DMS 273 (cell line): ENCODE measurements around the gene PCDH9.

ENCODE experiments used
- DNase-seq: peaks from one replicate; lab custom pipeline; 2025; ENCODE audit not compliant: unreplicated experiment; lab: John Stamatoyannopoulos, UW

The PCDH9 gene

GRCh38 chr13:66547685-66548084 lies 682.5 kb downstream of the PCDH9 start:
- DNase-seq = no peak

- no peak for DNase-seq
These were observed 683.4 kb downstream of the PCDH9 start for GRCh38 chr13:66546534-66547379.

- peak; percentile 1 for DNase-seq
These were observed 686.4 kb downstream of the PCDH9 start for GRCh38 chr13:66543780-66544179.

- DNase-seq = no peak
These were observed 692.7 kb downstream of the PCDH9 start for GRCh38 chr13:66537417-66537816.

- DNase-seq = no peak
These were observed 693.4 kb downstream of the PCDH9 start for GRCh38 chr13:66536746-66537145.

GRCh38 chr13:66534561-66534960 lies 695.6 kb downstream of the PCDH9 start:
- DNase-seq = no peak

GRCh38 chr13:66532845-66533244 lies 697.3 kb downstream of the PCDH9 start:
- no peak for DNase-seq

- no peak for DNase-seq
These were observed 698.0 kb downstream of the PCDH9 start for GRCh38 chr13:66532146-66532545.

GRCh38 chr13:66530686-66531085 lies 699.5 kb downstream of the PCDH9 start:
- no peak for DNase-seq

GRCh38 chr13:66530158-66530557 lies 700.0 kb downstream of the PCDH9 start:
- no peak for DNase-seq

- DNase-seq = no peak
These were observed 701.1 kb downstream of the PCDH9 start for GRCh38 chr13:66528944-66529576.

GRCh38 chr13:66528180-66528579 lies 702.0 kb downstream of the PCDH9 start:
- DNase-seq = no peak

GRCh38 chr13:66520511-66521355 lies 709.4 kb downstream of the PCDH9 start:
- DNase-seq = no peak

- no peak for DNase-seq
These were observed 710.9 kb downstream of the PCDH9 start for GRCh38 chr13:66519259-66519658.

GRCh38 chr13:66518068-66518467 lies 712.1 kb downstream of the PCDH9 start:
- DNase-seq = no peak

- no peak for DNase-seq
These were observed 716.4 kb downstream of the PCDH9 start for GRCh38 chr13:66513728-66514127.

- DNase-seq = no peak
These were observed 721.0 kb downstream of the PCDH9 start for GRCh38 chr13:66509175-66509574.

GRCh38 chr13:66508153-66508909 lies 721.8 kb downstream of the PCDH9 start:
- DNase-seq = no peak

GRCh38 chr13:66506979-66507378 lies 723.2 kb downstream of the PCDH9 start:
- no peak for DNase-seq

GRCh38 chr13:66506051-66506777 lies 723.9 kb downstream of the PCDH9 start:
- no peak for DNase-seq
